COLO668 (cell line): Measurements from ENCODE around the gene SEMA3A.
"Not testable (repeated sequence)": the region's sequence is repeated elsewhere in the genome, so short reads cannot be mapped to it uniquely, and the experiment has no call there.

Experiments
- DNase-seq: peaks from one replicate; lab custom pipeline; 2025; ENCODE audit not compliant: unreplicated experiment; lab: John Stamatoyannopoulos, UW

SEMA3A gene

GRCh38 chr7:84070770-84071169 lies 123.8 kb downstream of the SEMA3A start:
- DNase-seq = no peak

GRCh38 chr7:84069999-84070500 lies 124.5 kb downstream of the SEMA3A start:
- no peak for DNase-seq

- DNase-seq = no peak
Measured at GRCh38 chr7:84069033-84069432, 125.6 kb downstream of the SEMA3A start.

- not testable (repeated sequence) for DNase-seq
Measured at GRCh38 chr7:84062489-84062901, 132.1 kb downstream of the SEMA3A start.

GRCh38 chr7:84060760-84061261 lies 133.8 kb downstream of the SEMA3A start:
- no peak for DNase-seq

GRCh38 chr7:84060000-84060399 lies 134.6 kb downstream of the SEMA3A start:
- DNase-seq = no peak

GRCh38 chr7:84058311-84059076 lies 136.1 kb downstream of the SEMA3A start:
- no peak for DNase-seq

GRCh38 chr7:84057576-84057975 lies 137.0 kb downstream of the SEMA3A start:
- no peak for DNase-seq

GRCh38 chr7:84055904-84056605 lies 138.5 kb downstream of the SEMA3A start:
- no peak for DNase-seq

GRCh38 chr7:84055199-84055598 lies 139.4 kb downstream of the SEMA3A start:
- not testable (repeated sequence) for DNase-seq

- no peak for DNase-seq
Measured at GRCh38 chr7:84049071-84049836, 145.3 kb downstream of the SEMA3A start.

- no peak for DNase-seq
Measured at GRCh38 chr7:84047085-84047484, 147.5 kb downstream of the SEMA3A start.

GRCh38 chr7:84044834-84045233 lies 149.8 kb downstream of the SEMA3A start:
- no peak for DNase-seq

- DNase-seq = no peak
Measured at GRCh38 chr7:84043661-84044191, 150.9 kb downstream of the SEMA3A start.

GRCh38 chr7:84042110-84042539 lies 152.5 kb downstream of the SEMA3A start:
- no peak for DNase-seq

- DNase-seq = no peak
Measured at GRCh38 chr7:84041649-84042048, 152.9 kb downstream of the SEMA3A start.

- DNase-seq = peak; percentile 60
Measured at GRCh38 chr7:84040355-84040754, 154.2 kb downstream of the SEMA3A start.

- no peak for DNase-seq
Measured at GRCh38 chr7:84039432-84039831, 155.2 kb downstream of the SEMA3A start.

GRCh38 chr7:84027678-84028077 lies 166.9 kb downstream of the SEMA3A start:
- DNase-seq = no peak

GRCh38 chr7:84025332-84025927 lies 169.2 kb downstream of the SEMA3A start:
- DNase-seq = no peak
